ENCODE results near the gene EXT2. TPM values are rescaled to one million over a fixed set of nuclear protein-coding genes. Genes with fewer than 3 reads are reported as not detected.

The EXT2 gene
- total RNA-seq, 1 donor from 2014 or later: 78.6 TPM

DNA sequence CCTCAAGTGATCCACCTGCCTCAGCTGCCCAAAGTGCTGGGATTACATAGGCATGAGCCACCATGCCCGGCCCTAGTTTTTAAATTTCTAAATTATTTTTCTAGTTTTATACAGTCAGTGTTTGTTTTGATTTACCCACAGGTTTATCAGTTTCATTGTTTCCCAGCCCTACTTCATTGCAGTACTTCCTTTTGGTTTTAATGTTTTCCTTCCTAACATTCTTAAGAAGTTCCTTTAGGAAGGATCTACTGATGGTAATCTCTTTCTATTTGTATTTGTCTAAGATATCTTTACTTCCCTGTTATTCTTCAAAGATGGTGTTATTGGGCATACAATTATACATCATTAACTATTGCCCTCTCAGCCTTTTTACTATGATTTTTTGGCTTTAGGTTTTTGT lies 4.9 kb upstream of the EXT2 start:
- Histone ChIP-seq H3K27ac (no peak overlapping the region), H3K4me3 (no peak overlapping the region), H3K27me3 (no peaks in the 10 kb centered on the region), H3K9me3 (no peaks in the 10 kb centered on the region), H3K36me3 (no peaks in the 10 kb centered on the region), H3K4me1 (peaks cover 10% of the 10 kb centered on the region)
- no peak for DNase-seq (ENCODE audit: extremely low spot score in 2 of 2)
- no peak for TF ChIP-seq POLR2AphosphoS5 (IDR thresholded peaks at IDR 0.05; ENCODE audit: insufficient read depth in 1 of 2, low read depth in 1 of 2)
- TF ChIP-seq POLR2A (IDR thresholded peaks at IDR 0.05): no peak
- TF ChIP-seq CTCF (IDR thresholded peaks at IDR 0.05): no peak
- intact Hi-C loops (cut with DNase I): loop anchor here (5.0 kb wide), 1 partner anchor 447 kb away; no protein-coding TSS in a partner anchor

DNA sequence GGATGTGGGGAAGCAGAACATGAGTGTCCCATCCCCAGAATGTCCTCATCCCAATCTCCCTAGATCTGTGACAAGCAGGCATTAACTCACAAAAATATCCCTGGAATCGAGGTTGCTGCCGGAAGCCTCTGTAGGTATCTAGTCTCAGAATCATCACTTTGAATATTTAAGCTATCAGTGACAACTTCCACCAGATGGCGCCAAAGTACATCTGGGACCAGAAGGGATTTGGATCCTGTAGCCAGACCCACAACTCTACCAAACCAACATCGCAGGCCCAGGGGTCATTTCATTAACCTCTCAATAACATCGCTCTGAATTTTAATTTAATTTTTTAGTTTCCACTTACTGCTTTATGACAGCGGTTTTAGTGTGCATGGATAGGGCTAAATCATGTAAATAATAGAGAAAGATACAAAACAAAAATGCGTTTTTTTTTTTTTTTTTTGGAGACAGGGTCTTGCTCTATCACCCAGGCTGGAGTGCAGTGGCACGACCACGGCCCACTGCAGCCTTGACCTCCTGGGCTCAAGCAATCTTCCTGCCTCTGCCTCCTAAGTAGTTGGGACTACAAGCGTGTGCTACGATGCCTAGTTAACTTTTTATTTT lies 1.1 kb upstream of the EXT2 start:
- intact Hi-C loops (cut with DNase I): loop anchor here (5.0 kb wide), 1 partner anchor 443 kb away; no protein-coding TSS in a partner anchor

GRCh38 chr11:44096360-44097185 lies 1.1 kb downstream of the EXT2 start:
- peaks cover 28% of the 10 kb centered on the region for H3K4me1 ChIP-seq
- TF ChIP-seq POLR2A (IDR thresholded peaks at IDR 0.05): no peak
- TF ChIP-seq POLR2AphosphoS5 (IDR thresholded peaks at IDR 0.05; ENCODE audit: insufficient read depth in 1 of 2, low read depth in 1 of 2): no peak
- no peak for TF ChIP-seq CTCF (IDR thresholded peaks at IDR 0.05)
- H3K36me3 ChIP-seq: no peaks in the 10 kb centered on the region
- H3K27me3 ChIP-seq: no peaks in the 10 kb centered on the region
- no peak for DNase-seq (ENCODE audit: extremely low spot score in 2 of 2)
- intact Hi-C loops (cut with DNase I): no loop called here
- H3K4me3 ChIP-seq: peak overlapping the region; percentile 86 to 93
- H3K9me3 ChIP-seq: no peaks in the 10 kb centered on the region
- peak overlapping the region; percentile 87 for H3K27ac ChIP-seq

More for the DNA sequence above, 1.1 kb upstream of the EXT2 start:
- Histone ChIP-seq H3K27ac (no peak overlapping the region), H3K36me3 (no peaks in the 10 kb centered on the region), H3K4me3 (no peak overlapping the region), H3K27me3 (no peaks in the 10 kb centered on the region), H3K4me1 (peaks cover 28% of the 10 kb centered on the region), H3K9me3 (no peaks in the 10 kb centered on the region)
- peak in 1 of 2 donors; percentile 33 for TF ChIP-seq POLR2AphosphoS5 (IDR thresholded peaks at IDR 0.05; ENCODE audit: insufficient read depth in 1 of 2, low read depth in 1 of 2)
- TF ChIP-seq CTCF (IDR thresholded peaks at IDR 0.05): peak; percentile 50 to 87 (median 64)
- no peak for TF ChIP-seq POLR2A (IDR thresholded peaks at IDR 0.05)
- DNase-seq (ENCODE audit: extremely low spot score in 2 of 2): no peak

GRCh38 chr11:44097821-44098220 lies 2.3 kb downstream of the EXT2 start:
- TF ChIP-seq POLR2A (IDR thresholded peaks at IDR 0.05): no peak
- no peak for TF ChIP-seq CTCF (IDR thresholded peaks at IDR 0.05)
- no peak for TF ChIP-seq POLR2AphosphoS5 (IDR thresholded peaks at IDR 0.05; ENCODE audit: insufficient read depth in 1 of 2, low read depth in 1 of 2)
- no peak for DNase-seq (ENCODE audit: extremely low spot score in 2 of 2)
- peaks cover 28% of the 10 kb centered on the region for H3K4me1 ChIP-seq
- no peaks in the 10 kb centered on the region for H3K9me3 ChIP-seq
- H3K4me3 ChIP-seq: no peak overlapping the region
- H3K36me3 ChIP-seq: no peaks in the 10 kb centered on the region
- H3K27ac ChIP-seq: no peak overlapping the region
- no peaks in the 10 kb centered on the region for H3K27me3 ChIP-seq
- intact Hi-C loops (cut with DNase I): no loop called here

DNA sequence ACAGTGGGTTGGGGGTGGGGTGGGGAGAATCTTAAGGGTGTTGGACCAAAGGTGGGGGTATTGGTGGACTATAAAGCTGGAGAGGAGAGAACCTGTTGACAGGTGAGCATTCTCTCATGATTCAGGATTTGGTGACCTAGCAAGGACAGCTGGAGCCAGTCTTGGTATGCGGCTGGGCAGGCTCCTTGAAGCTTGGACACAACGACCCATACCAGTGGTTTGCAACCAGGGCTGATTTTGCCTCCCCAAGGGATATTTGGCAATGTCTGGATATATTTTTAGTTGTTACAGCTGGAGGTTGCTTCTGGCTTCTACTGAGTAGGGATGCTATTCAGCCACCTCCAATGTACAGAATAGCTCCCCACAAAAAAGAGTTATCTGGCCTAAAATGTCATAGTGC lies 5.6 kb downstream of the EXT2 start:
- TF ChIP-seq POLR2A (IDR thresholded peaks at IDR 0.05): no peak
- intact Hi-C loops (cut with DNase I): no loop called here

More for the DNA sequence above, 5.6 kb downstream of the EXT2 start:
- H3K27me3 ChIP-seq: no peaks in the 10 kb centered on the region
- no peak overlapping the region for H3K27ac ChIP-seq
- H3K4me1 ChIP-seq: peaks cover 16% of the 10 kb centered on the region
- no peaks in the 10 kb centered on the region for H3K9me3 ChIP-seq
- DNase-seq (ENCODE audit: extremely low spot score in 2 of 2): no peak
- no peak overlapping the region for H3K4me3 ChIP-seq
- H3K36me3 ChIP-seq: no peaks in the 10 kb centered on the region
